Ectodermal cell (in vitro differentiated cells): ENCODE results near the gene MEGF9.

Experiments
- H3K27ac ChIP-seq: 2 replicates; pipeline ENCODE4 v1.7.0; 2013; ENCODE audit warnings: mild to moderate bottlenecking, low read depth, low read length; ENCODE audit not compliant: insufficient read depth, poor library complexity, severe bottlenecking
- H3K27me3 ChIP-seq: 2 replicates; pipeline ENCODE4 v1.7.0; 2013; ENCODE audit warnings: mild to moderate bottlenecking, low read length; ENCODE audit not compliant: insufficient read depth, control insufficient read depth, poor library complexity, severe bottlenecking
- H3K36me3 ChIP-seq: one replicate; pipeline ENCODE4 v1.7.0; 2013; ENCODE audit warnings: low read length; ENCODE audit not compliant: control insufficient read depth, insufficient read depth
- H3K4me1 ChIP-seq: one replicate; pipeline ENCODE4 v1.7.0; 2013; ENCODE audit warnings: low read length; ENCODE audit not compliant: control insufficient read depth, insufficient read depth
- H3K4me3 ChIP-seq: 2 replicates; pipeline ENCODE4 v1.7.0; 2013; ENCODE audit warnings: low read depth, low read length, control low read depth; ENCODE audit not compliant: insufficient read depth
- H3K9me3 ChIP-seq: 2 replicates; pipeline ENCODE4 v1.7.0; 2013; ENCODE audit warnings: mild to moderate bottlenecking, low read length, moderate library complexity; ENCODE audit not compliant: control insufficient read depth
- WGBS, 2 experiments: methylation state at CpG; one replicate each; pipeline ENCODE4 v1.1.7; 2013; ENCODE audit warnings: missing lambda C conversion rate in 2 of 2; 5-methylcytosine and 5-hydroxymethylcytosine counted together

Gene MEGF9

GRCh38 chr9:120663380-120663779 is 50.9 kb downstream of the MEGF9 start:
- no peak overlapping the region for H3K27ac ChIP-seq
- WGBS, 2 experiments, result 95 to 96% methylated on average over 3 of the region's 3 CpGs

DNA sequence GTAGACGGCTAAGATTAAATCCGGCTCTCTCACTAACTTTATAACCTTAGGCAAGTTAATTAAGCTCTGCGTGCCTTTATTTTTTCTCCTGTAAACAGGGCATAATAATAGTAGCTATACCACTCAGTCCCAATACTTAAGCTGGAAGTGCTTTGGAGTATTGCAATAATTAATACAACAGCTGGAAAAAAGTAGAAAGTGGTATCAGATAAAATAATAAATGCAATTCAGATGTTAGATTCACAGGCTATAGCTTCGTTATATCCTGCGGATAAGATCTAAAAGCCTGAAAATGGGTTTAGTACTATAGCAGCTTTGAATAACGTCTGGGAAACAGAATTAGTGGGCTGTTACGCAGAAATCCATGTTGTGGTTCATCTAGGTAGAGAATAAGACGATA is 51.8 kb downstream of the MEGF9 start:
- H3K4me3 ChIP-seq, result no peak overlapping the region
- H3K36me3 ChIP-seq, result no peaks in the 10 kb centered on the region
- no peaks in the 10 kb centered on the region for H3K9me3 ChIP-seq
- H3K27me3 ChIP-seq, result no peaks in the 10 kb centered on the region
- no peaks in the 10 kb centered on the region for H3K4me1 ChIP-seq
- WGBS, 2 experiments, result 91 to 92% methylated on average over 5 to 7 of the region's 8 CpGs
- no peak overlapping the region for H3K27ac ChIP-seq

More at GRCh38 chr9:120663380-120663779, 50.9 kb downstream of the MEGF9 start:
- H3K4me3 ChIP-seq, result no peak overlapping the region
- no peaks in the 10 kb centered on the region for H3K4me1 ChIP-seq
- H3K36me3 ChIP-seq, result no peaks in the 10 kb centered on the region
- H3K27me3 ChIP-seq, result no peaks in the 10 kb centered on the region
- H3K9me3 ChIP-seq, result no peaks in the 10 kb centered on the region

GRCh38 chr9:120659676-120660075 is 54.6 kb downstream of the MEGF9 start:
- WGBS, 2 experiments, result 93 to 100% methylated on average over 1 of the region's 2 CpGs
- H3K4me1 ChIP-seq, result no peaks in the 10 kb centered on the region
- H3K27ac ChIP-seq, result no peak overlapping the region
- no peaks in the 10 kb centered on the region for H3K9me3 ChIP-seq
- H3K4me3 ChIP-seq, result no peak overlapping the region
- H3K27me3 ChIP-seq, result no peaks in the 10 kb centered on the region
- no peaks in the 10 kb centered on the region for H3K36me3 ChIP-seq

DNA sequence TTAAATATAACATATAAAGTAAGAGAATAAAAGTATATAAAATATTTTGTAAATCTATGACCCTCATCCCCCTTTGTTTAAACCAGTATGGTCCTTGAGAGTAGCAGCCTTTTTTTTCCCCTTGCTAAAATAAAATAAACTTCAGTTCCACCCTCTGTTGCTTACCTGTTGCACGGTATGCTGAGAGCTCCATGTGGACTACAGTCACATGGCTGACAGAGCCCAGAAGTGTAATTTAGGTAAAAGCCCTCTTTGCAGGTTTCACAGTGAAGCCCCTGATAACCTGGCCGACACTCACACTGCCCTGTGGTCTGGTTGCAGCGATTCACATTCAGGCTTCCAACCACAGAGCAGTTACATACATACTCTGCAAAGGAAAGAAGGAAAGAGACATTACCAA is 55.1 kb downstream of the MEGF9 start:
- Histone ChIP-seq H3K4me3 (no peak overlapping the region), H3K27me3 (no peaks in the 10 kb centered on the region), H3K36me3 (no peaks in the 10 kb centered on the region), H3K27ac (no peak overlapping the region), H3K4me1 (no peaks in the 10 kb centered on the region), H3K9me3 (no peaks in the 10 kb centered on the region)
- WGBS, 2 experiments, result 88 to 95% methylated on average over 3 of the region's 3 CpGs

GRCh38 chr9:120655005-120655622 is 59.2 kb downstream of the MEGF9 start:
- Histone ChIP-seq H3K4me1 (no peaks in the 10 kb centered on the region), H3K36me3 (no peaks in the 10 kb centered on the region), H3K27ac (no peak overlapping the region), H3K27me3 (no peaks in the 10 kb centered on the region), H3K9me3 (no peaks in the 10 kb centered on the region), H3K4me3 (no peak overlapping the region)
- 86 to 93% methylated on average over 3 to 4 of the region's 4 CpGs for WGBS, 2 experiments

DNA sequence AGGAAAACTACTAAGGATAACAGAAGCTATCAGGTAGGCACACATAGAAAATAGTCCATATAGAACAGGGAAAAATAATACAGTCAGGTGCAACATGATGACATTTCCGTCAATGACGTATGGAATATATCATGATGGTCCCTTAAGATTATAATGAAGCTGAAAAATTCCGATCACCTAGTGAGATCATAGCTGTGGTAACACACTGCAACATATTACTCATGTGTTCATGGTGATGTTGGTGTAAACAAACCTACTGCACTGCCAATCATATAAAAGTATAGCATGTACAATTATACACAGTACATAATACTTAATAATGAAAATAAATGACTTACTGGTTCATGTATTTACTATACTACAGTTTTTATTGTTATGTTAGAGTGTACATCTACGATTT is 60.0 kb downstream of the MEGF9 start:
- Histone ChIP-seq H3K4me3 (no peak overlapping the region), H3K36me3 (no peaks in the 10 kb centered on the region), H3K27me3 (no peaks in the 10 kb centered on the region), H3K4me1 (no peaks in the 10 kb centered on the region), H3K9me3 (no peaks in the 10 kb centered on the region), H3K27ac (no peak overlapping the region)
- WGBS, 2 experiments, result 89 to 96% methylated on average over 4 of the region's 4 CpGs

DNA sequence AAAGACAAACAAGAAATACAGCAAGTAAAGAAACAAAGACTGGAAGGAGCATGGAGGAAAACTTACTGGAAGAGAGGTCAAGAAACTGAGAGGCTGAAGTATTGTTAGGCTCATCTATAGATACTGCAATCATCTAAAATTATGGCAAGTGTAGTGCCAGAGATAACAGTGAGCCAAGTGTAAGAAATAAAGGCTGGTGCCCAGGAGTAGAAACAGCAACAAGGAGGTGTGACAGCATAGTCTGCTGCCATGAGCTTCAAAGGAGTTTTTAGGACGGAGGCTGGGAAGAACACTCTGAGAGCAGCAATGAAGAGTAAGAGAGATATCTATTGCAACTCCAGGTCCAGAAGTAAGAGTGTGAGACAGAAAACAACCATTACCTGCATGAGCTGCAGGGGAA is 60.5 kb downstream of the MEGF9 start:
- 91 to 93% methylated on average over 1 of the region's 1 CpG for WGBS, 2 experiments
- Histone ChIP-seq H3K27me3 (no peaks in the 10 kb centered on the region), H3K27ac (no peak overlapping the region)

DNA sequence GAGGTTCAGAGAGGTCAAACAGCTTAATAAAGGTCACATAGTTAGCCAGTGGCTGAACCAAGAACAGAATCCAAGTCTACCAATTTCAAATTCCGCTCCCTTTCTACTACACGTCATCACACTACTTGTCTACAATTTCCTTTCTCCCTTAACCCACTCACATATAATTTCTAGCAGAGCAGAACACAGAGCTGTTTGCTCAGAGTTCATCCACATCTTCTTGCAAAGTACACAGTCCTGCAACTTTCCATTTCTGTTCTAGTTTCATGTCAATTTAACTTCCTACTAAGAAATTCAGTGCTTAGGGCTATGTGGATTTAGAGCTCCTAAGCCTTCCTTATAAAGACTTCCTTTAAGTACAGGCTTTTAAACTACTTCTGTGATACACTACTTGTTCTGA is 61.3 kb downstream of the MEGF9 start:
- no peak overlapping the region for H3K4me3 ChIP-seq
- no peak overlapping the region for H3K27ac ChIP-seq
- H3K27me3 ChIP-seq, result no peaks in the 10 kb centered on the region
- 90 to 96% methylated on average over 2 of the region's 2 CpGs for WGBS, 2 experiments
- H3K4me1 ChIP-seq, result no peaks in the 10 kb centered on the region
- H3K36me3 ChIP-seq, result no peaks in the 10 kb centered on the region
- no peaks in the 10 kb centered on the region for H3K9me3 ChIP-seq

More for the DNA sequence above, 60.5 kb downstream of the MEGF9 start:
- Histone ChIP-seq H3K9me3 (no peaks in the 10 kb centered on the region), H3K36me3 (no peaks in the 10 kb centered on the region), H3K4me3 (no peak overlapping the region), H3K4me1 (no peaks in the 10 kb centered on the region)

GRCh38 chr9:120650352-120650751 is 63.9 kb downstream of the MEGF9 start:
- Histone ChIP-seq H3K9me3 (no peaks in the 10 kb centered on the region), H3K4me3 (no peak overlapping the region), H3K4me1 (peaks cover 6% of the 10 kb centered on the region), H3K36me3 (no peaks in the 10 kb centered on the region), H3K27ac (no peak overlapping the region), H3K27me3 (no peaks in the 10 kb centered on the region)
- 100% methylated on average over 1 of the region's 1 CpG; no CpG with 5 or more reads in 1 of the 2 experiments for WGBS, 2 experiments

DNA sequence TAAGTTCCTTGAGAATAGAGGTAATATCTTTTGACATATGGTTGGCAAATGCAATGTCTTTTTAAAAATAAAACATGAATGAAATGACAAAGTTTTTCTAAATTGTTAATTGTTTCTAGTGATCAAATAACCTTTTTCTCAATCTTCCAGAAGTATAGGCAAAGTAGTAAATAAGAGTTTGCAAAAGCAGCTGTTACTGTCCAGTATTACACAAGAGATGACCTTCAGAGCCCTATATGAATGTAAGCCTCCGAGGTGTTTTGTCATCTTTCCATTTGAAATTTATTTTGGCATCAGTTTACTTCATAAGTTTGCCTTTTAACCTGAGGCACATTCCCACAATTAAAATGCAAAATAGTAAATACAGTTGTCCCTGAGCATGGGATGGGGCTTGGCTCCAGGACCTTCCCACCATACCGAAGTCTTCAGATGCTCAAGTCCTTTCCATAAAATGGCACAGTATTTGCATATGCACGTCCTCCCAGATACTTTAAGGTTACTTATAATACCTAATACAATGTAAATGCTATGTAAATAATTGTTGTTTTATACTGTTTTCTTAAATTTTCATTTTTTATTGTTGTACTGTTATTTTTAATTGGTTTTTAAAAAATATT is 65.6 kb downstream of the MEGF9 start:
- no peak overlapping the region for H3K4me3 ChIP-seq
- no peaks in the 10 kb centered on the region for H3K36me3 ChIP-seq
- no peak overlapping the region for H3K27ac ChIP-seq
- H3K27me3 ChIP-seq, result no peaks in the 10 kb centered on the region
- H3K4me1 ChIP-seq, result peaks cover 6% of the 10 kb centered on the region
- H3K9me3 ChIP-seq, result no peaks in the 10 kb centered on the region
- 95 to 97% methylated on average over 2 of the region's 3 CpGs for WGBS, 2 experiments
